GM12801 (cell line): ENCODE results near the gene HSPA12B.

Experiments
- CTCF ChIP-seq: IDR thresholded peaks from one replicate; pipeline ENCODE4 v1.5.1; 2011; ENCODE audit warnings: control low read depth; ENCODE audit not compliant: insufficient read length; ENCODE audit errors: extremely low read depth

Gene HSPA12B

GRCh38 chr20:3697588-3698305, 34.7 kb upstream of the HSPA12B start:
- TF ChIP-seq CTCF: no peak

DNA sequence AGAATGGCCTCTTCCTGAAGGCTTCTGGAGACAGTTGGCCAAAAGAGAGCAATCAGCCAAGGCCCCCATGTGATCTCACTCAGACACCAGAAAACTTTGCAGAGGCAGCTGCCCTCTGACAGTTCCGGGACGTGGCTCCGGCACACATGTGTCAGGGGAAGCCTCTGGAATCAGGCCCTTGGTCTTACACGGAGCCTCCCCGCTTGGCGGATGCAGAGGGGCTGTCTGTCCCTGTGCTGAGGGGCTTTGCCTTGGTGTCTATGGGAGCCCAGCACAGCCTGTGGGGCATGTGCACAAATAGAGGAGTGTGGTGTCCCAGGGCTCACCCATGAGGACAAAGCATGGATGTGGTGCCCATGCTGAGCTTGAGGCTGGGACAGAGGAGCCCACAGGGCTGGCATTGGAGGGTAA, 33.9 kb upstream of the HSPA12B start:
- TF ChIP-seq CTCF: no peak

DNA sequence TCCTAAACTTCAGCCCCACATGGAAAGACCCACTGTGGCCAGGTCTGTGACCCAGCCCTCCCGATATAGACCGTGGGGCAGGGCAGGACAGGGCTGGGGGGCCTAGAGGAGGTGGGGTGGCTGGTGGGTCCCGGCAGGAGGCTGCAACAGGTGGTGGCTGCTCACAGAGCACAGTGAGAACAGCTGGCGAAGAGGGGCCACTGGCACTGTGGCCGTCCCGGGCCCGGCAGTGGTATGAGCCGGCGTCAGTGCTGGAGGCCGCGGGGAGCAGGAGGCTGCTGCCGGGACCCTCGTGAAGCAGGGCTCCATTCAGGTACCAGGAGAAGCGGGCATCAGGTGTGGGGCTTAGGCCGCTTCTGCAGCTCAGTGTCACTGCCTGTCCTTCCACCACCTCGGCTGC, 33.4 kb upstream of the HSPA12B start:
- TF ChIP-seq CTCF: no peak

DNA sequence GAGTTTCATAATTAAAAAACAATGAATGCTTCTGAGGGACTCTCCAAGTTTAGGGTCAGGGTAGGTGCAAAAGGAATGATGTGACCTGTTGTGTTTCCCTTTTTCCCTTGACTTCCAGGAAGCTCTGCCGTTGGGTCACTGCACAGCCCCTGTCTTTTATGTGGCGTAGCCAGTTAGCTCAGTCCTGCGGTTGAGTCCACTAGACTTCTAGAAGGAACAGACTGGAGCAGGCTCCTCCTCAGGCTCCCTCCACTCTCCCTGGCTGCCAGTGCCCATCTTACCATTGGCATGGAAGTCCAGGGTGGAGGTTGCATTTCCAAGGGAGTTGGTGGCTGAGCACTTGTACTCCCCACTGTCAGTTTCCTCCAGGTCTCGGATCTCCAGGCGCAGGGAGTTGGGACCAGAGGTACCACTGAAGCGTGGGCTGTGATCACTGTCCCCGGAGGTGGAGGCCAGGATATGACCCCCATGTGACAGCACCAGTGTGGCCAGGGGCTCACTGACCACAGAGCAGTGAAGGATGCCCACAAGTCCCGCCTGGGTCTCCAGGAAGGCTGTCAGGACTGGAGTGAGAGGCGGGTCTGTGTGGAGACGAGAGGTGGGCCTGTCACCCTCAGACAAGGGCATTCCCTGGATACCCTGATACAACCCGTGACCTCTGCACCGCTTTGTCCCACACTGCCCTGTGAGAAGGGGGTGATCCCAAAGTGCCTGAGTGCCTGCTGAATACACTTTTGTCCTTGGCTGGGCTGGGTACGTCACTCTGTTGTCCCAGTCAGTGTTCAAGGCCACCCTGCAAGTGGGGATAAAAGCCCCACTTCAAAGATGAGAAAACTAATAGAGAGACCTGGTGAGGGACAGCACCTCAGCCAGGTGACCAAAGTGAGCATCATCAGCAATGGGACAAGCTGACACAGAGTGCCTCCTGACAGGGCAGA, 31.2 kb upstream of the HSPA12B start:
- no peak for TF ChIP-seq CTCF

DNA sequence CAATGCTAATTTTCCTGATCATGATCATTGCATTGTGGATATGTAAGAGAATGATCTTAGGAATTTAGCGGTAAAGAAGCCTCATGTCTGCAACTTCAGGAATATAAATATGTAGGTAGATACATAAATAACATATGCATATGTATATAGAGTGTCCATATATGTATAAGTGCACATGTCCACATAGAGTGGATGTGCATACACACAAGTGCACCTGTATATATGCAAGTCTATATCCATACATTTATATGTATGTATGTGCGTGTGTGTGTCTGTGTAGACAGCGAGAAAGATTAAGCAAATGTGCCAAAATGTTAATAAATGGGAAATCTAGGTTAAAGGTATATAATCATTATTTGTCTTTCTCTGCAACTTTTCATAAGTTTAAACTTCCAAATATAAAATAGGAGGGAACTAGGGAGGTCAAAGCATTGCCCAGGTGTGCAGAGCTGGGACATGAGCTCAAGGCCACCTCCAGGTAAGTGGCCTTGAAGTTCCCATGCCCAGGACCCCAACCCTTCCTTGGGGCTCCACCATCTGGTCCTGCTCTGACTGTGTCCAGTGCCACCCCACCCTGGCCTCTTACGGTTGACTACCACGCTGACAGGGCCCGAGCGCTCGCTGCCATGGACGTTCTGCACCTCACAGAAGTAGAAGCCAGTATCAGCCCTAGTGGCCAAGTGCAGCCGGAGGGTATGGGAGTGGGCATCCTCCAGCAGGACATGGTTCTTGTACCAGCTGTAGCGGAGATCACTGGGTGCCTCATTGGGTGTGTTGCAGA, 29.7 kb upstream of the HSPA12B start:
- TF ChIP-seq CTCF: no peak

DNA sequence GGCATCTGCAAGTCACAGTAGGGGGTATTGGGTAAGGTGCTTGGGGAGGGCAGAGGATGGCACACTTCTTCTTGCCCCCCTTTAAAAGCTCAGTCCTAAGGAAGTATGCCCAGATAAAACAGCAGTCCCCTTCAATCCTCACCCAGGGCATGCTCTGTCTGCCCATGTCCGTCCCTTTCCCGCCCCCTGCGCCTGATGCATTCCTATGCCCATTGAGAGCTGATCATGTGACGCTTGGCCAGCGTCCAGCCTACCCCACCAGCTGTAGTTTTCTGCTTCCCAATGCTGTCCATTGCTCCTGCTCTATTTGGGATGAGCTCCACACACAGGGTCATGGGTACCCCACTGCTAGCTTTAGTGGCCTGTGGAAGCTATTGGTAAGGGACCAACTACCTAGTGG, 28.4 kb upstream of the HSPA12B start:
- TF ChIP-seq CTCF: no peak

DNA sequence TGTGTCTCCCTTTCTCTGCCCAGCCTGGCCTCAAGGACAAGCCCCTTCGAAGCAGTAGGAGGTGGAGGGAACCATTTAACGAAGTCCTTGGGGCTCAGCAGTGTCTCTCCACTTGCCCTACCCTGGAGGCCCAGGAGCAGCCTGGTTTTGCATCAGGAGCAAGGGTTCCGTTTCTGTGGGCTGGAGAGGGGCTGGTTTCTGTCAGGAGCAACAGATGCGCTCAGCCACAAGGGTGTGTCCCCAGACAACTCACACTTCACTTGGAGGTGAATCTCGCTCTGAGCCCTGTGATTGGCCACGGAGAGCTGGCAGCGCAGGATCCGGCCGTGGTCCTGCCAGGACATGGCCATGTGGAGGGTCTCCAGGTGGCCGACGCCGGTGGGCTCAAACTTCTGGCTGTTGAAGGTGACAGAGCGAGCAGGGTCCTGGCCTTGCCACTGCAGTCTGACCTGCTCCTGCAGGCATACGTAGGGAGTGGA, 27.0 kb upstream of the HSPA12B start:
- no peak for TF ChIP-seq CTCF
